ENCODE measurements around the gene CYS1.

Gene CYS1

DNA sequence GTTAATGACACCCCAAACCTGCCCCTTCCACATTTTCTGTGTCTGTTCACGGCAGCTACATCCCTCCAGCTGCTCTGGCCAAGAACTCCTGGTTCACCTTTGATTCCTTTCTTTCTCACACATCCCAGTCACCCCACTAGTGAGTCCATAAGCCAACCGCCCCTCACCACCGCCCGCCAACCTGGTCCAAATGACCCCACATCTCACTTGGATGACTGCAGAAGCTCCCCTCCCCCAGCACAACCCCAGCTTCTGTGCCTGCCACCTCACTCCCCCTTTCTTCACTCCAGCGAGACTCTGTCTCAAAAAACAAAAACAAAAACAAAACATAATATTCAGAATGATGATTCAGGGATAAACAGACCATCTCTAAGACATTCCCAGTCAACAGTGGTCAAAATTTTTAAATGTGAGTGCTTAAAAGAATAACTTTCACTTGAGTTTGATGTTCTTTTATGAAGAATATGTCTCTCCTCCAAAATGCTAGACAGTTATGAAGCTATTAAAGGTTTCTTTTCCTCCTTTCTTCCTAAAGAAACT lies 3.2 kb downstream of the CYS1 start:
- peaks cover 4% of the 10 kb centered on the region for H3K27me3 ChIP-seq (ENCODE audit: insufficient read depth, low read depth)
- H3K4me1 ChIP-seq (ENCODE audit: low read depth, poor library complexity, severe bottlenecking), result peaks cover 2% of the 10 kb centered on the region
- no peak overlapping the region for H3K4me2 ChIP-seq
- H3K9ac ChIP-seq, result no peak overlapping the region
- H2AFZ ChIP-seq (ENCODE audit: low read depth), result no peak overlapping the region
- no peaks in the 10 kb centered on the region for H4K20me1 ChIP-seq (ENCODE audit: insufficient read depth)
- no peak overlapping the region for H3K27ac ChIP-seq
- H3K36me3 ChIP-seq (ENCODE audit: insufficient read depth), result no peaks in the 10 kb centered on the region
- no peaks in the 10 kb centered on the region for H3K79me2 ChIP-seq (ENCODE audit: insufficient read depth, low read depth)
- TF ChIP-seq, protein P1, sequence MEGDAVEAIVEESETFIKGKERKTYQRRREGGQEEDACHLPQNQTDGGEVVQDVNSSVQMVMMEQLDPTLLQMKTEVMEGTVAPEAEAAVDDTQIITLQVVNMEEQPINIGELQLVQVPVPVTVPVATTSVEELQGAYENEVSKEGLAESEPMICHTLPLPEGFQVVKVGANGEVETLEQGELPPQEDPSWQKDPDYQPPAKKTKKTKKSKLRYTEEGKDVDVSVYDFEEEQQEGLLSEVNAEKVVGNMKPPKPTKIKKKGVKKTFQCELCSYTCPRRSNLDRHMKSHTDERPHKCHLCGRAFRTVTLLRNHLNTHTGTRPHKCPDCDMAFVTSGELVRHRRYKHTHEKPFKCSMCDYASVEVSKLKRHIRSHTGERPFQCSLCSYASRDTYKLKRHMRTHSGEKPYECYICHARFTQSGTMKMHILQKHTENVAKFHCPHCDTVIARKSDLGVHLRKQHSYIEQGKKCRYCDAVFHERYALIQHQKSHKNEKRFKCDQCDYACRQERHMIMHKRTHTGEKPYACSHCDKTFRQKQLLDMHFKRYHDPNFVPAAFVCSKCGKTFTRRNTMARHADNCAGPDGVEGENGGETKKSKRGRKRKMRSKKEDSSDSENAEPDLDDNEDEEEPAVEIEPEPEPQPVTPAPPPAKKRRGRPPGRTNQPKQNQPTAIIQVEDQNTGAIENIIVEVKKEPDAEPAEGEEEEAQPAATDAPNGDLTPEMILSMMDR (conservative IDR thresholded peaks at IDR 0.05; ENCODE audit: low read depth, low read length), result no peak
- no peak overlapping the region for H3K4me3 ChIP-seq (IDR thresholded peaks at IDR 0.05; ENCODE audit: insufficient read depth, low read depth, low read length)

DNA sequence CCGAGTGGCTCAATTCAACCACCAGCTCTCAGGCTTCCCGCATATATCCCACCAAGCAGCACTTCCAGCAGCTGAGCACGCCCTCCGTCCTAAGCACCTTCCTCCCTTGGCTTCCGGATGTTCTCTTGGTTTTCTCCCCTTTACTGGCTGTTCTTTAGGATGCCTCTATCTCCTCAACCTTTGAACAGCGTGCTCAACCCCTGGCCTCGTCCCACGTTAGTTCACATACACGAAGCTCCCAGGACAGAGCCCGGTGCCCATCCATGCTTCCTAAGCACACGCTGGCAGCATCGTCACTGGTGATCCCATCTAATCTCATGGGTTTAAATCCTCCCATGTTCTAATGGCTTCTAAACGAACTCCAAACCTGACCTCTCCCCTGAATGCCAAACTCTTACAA lies 3.7 kb downstream of the CYS1 start:
- no peaks in the 10 kb centered on the region for H3K4me1 ChIP-seq (ENCODE audit: low read depth, poor library complexity, severe bottlenecking)
- H3K9ac ChIP-seq, result no peak overlapping the region
- no peaks in the 10 kb centered on the region for H3K79me2 ChIP-seq (ENCODE audit: insufficient read depth, low read depth)
- no peaks in the 10 kb centered on the region for H4K20me1 ChIP-seq (ENCODE audit: insufficient read depth)
- TF ChIP-seq, protein P1 (conservative IDR thresholded peaks at IDR 0.05; ENCODE audit: low read depth, low read length), result no peak
- H3K27me3 ChIP-seq (ENCODE audit: insufficient read depth, low read depth), result peaks cover 4% of the 10 kb centered on the region
- H3K27ac ChIP-seq, result no peak overlapping the region
- H3K36me3 ChIP-seq (ENCODE audit: insufficient read depth), result no peaks in the 10 kb centered on the region
- H2AFZ ChIP-seq (ENCODE audit: low read depth), result no peak overlapping the region
- no peak overlapping the region for H3K4me2 ChIP-seq
- H3K4me3 ChIP-seq (IDR thresholded peaks at IDR 0.05; ENCODE audit: insufficient read depth, low read depth, low read length), result no peak overlapping the region

DNA sequence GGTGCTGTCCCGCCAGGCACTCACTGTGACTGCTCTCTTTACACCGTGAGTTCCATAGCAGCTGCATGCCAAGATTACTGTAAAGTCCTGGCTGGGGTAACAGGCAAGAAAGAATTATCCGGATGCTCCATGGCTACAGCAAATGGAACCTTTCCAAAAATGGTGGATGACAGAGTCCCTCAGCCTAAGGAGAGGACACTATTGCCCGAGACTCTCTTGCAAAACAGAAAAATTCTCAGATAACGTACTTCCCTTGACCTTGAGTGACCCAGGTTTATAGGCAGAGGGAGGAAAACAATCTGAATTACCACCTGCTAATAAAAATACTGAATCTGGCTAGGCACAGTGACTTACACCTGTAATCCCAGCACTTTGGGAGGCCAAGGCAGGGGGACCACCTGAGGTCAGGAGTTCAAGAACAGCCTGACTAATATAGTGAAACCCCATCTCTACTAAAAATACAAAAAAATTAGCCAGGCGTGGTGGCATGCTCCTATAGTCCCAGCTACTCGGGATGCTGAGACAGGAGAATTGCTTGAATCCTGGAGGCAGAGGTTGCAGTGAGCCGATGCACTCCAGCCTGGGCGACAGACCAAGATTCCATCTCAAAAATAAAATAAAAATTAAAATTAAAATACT lies 4.5 kb downstream of the CYS1 start:
- TF ChIP-seq, protein P1 (conservative IDR thresholded peaks at IDR 0.05; ENCODE audit: low read depth, low read length), result no peak
- Histone ChIP-seq H3K27me3 (ENCODE audit: insufficient read depth, low read depth) (peaks cover 4% of the 10 kb centered on the region), H3K4me2 (no peak overlapping the region), H2AFZ (ENCODE audit: low read depth) (no peak overlapping the region), H3K27ac (no peak overlapping the region), H3K4me3 (IDR thresholded peaks at IDR 0.05; ENCODE audit: insufficient read depth, low read depth, low read length) (no peak overlapping the region), H3K9ac (no peak overlapping the region), H3K36me3 (ENCODE audit: insufficient read depth) (no peaks in the 10 kb centered on the region), H3K4me1 (ENCODE audit: low read depth, poor library complexity, severe bottlenecking) (no peaks in the 10 kb centered on the region), H4K20me1 (ENCODE audit: insufficient read depth) (no peaks in the 10 kb centered on the region), H3K79me2 (ENCODE audit: insufficient read depth, low read depth) (no peaks in the 10 kb centered on the region)

DNA sequence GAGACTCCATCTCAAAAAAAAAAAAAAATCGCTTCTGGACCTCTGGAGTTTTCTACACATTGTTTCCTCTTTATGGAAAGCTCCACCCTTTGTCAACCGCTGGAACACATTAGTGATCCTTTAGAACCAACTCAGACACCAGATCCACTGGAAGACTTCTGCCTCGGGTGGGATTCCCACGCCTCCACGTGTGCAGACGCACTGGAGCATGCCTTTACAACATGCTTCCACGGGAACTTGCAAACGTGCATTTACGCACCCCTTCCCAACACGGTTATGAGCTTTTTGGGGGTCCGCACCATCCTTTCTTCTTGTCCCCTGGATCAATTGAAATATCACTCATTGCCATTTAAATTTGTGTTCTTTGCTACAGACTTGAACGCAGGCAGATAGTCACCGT lies 5.1 kb downstream of the CYS1 start:
- Histone ChIP-seq H4K20me1 (ENCODE audit: insufficient read depth) (no peaks in the 10 kb centered on the region), H3K4me1 (ENCODE audit: low read depth, poor library complexity, severe bottlenecking) (no peaks in the 10 kb centered on the region), H3K36me3 (ENCODE audit: insufficient read depth) (no peaks in the 10 kb centered on the region), H3K27me3 (ENCODE audit: insufficient read depth, low read depth) (peaks cover 4% of the 10 kb centered on the region), H3K9ac (no peak overlapping the region), H2AFZ (ENCODE audit: low read depth) (no peak overlapping the region), H3K4me3 (IDR thresholded peaks at IDR 0.05; ENCODE audit: insufficient read depth, low read depth, low read length) (no peak overlapping the region), H3K4me2 (no peak overlapping the region), H3K79me2 (ENCODE audit: insufficient read depth, low read depth) (no peaks in the 10 kb centered on the region), H3K27ac (no peak overlapping the region)
- TF ChIP-seq, protein P1 (conservative IDR thresholded peaks at IDR 0.05; ENCODE audit: low read depth, low read length), result no peak

All from KMS-11 (cell line).